Measurements from ENCODE around the gene IL6.

GRCh38 chr7:22713463-22713862 is 13.5 kb upstream of the IL6 start:
- TF ChIP-seq CTCF (IDR thresholded peaks at IDR 0.05 in 8 of 11, conservative IDR thresholded peaks at IDR 0.05 in 3 of 11), result no peak
- TF ChIP-seq POLR2A (IDR thresholded peaks at IDR 0.05), result no peak
- no peak for TF ChIP-seq POLR2AphosphoS5 (IDR thresholded peaks at IDR 0.05)

All from spleen (tissue), 7 donors.